Heart left ventricle (tissue), 13 donors: ENCODE results near the gene CACNA2D3.

Experiments
- CTCF ChIP-seq, 12 donors: fragments of 200-600 bp; sonication (generic) in 4 of 12; IDR thresholded peaks; one replicate each; pipeline versions ENCODE4 v1.5.0 to v1.8.0; 2018 to 2022; ENCODE audit warnings: antibody characterized with exemption in 12 of 12, mild to moderate bottlenecking in 5 of 12
- POLR2A ChIP-seq, 2 donors: fragments of 450-650 bp; IDR thresholded peaks; one replicate each; pipeline ENCODE4 v1.6.1; 2017; ENCODE audit warnings: antibody characterized with exemption in 2 of 2, mild to moderate bottlenecking in 2 of 2, moderate library complexity in 2 of 2
- donor health status: ischemic (EF 13 %, LVEDD 7.1; RV severe dilation, severe dysfunction).
- donor health status: DM: no; HTN: yes; CAD: no.
- donor health status: DM: no; HTN: no; CAD: no.
- donor health status: ischemic (EF 25% LVEDD 6.9; RV normal size, moderate dysfunction).
- donor health status: ischemic (EF 25% LVEDD 5.7; RV mildly dilated, moderate dysfunction).
- donor health status: ischemic (EF 35%, LVEDD 5.7; RV mildly dilated, moderate dysfunction).
- donor health status: nonischemic (EF 11% LVEDD 7.7; RV severe dilation, severe dysfunction).
- donor health status: DM: yes; HTN: yes; CAD: no.
- donor health status: PGD.
- donor health status: ischemic (EF 29% LVEDD 5.4; RV normal size, mild dysfunction).
- donor health status: nonischemic (EF 23%, LVEDD 6.1; RV moderate dilation, normal function).

DNA sequence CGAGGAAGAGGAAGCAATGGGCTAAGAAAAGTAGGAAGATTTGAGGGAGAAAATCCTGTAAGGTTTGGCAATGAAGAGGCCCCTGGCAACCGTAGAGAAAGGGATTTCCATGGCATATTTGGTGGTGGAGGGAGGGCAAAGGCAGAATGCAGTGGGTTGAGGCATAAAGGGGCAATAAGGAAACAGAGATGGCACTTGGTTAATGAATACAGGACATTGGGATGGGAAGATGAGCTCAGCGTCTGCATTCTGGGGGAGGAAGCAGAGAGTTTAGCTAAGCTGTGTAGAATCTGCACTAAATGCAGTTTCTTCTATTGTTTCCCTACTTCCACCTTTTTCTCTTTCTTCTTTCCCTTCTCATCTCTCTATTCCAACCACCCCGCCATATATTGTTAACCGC, 721.9 kb downstream of the CACNA2D3 start:
- no peak for TF ChIP-seq CTCF (IDR thresholded peaks at IDR 0.05)
- no peak for TF ChIP-seq POLR2A (IDR thresholded peaks at IDR 0.05)
